Right atrium auricular region (tissue), 2 donors: ENCODE results near the gene CILP2. TPM values are rescaled to one million over a fixed set of nuclear protein-coding genes. Genes with fewer than 3 reads are reported as not detected.

Source experiments
- DNase-seq: peaks from one replicate; pipeline ENCODE4 v3.0.0-alpha.2; 2019; ENCODE audit warnings: low spot score
- H3K27ac ChIP-seq, 2 donors: fragments of 200-600 bp; sonication (generic); 1 replicate in 1 of 2; 2 replicates in 1 of 2; pipeline ENCODE4 v1.5.1; 2016 to 2019
- H3K27me3 ChIP-seq, 2 donors: fragments of 200-600 bp; sonication (generic); one replicate each; pipeline versions ENCODE4 v1.5.1 to v1.6.0; 2017 to 2019
- H3K36me3 ChIP-seq: fragments of 200-600 bp; sonication (generic); one replicate; pipeline ENCODE4 v1.5.1; 2016
- H3K4me1 ChIP-seq, 2 donors: fragments of 200-600 bp; sonication (generic); one replicate each; pipeline versions ENCODE4 v1.5.1 to v1.6.0; 2017 to 2019
- H3K4me3 ChIP-seq, 2 donors: fragments of 200-600 bp; sonication (generic); 1 replicate in 1 of 2; 2 replicates in 1 of 2; pipeline ENCODE4 v1.5.1; 2017 to 2019; ENCODE audit warnings: mild to moderate bottlenecking in 1 of 2, moderate library complexity in 1 of 2
- H3K9me3 ChIP-seq, 2 donors: fragments of 200-600 bp; sonication (generic); one replicate each; pipeline ENCODE4 v1.5.1; 2019
- total RNA-seq, 2 donors: library from RNA; depleted of rRNA; stranded (reverse); fragments of >200 nt; gene quantifications; one replicate each; pipeline ENCODE4 v1.1.0, GENCODE V29; 2016
- TF ChIP-seq, protein P1 (sequence below), 2 donors: fragments of 200-600 bp; sonication (generic); IDR thresholded peaks; one replicate each; pipeline ENCODE4 v1.5.1; 2019; ENCODE audit warnings: antibody characterized with exemption in 2 of 2

Gene CILP2
- total RNA-seq, 2 donors from 2014 or later = 0.19 to 0.24 TPM

GRCh38 chr19:19588546-19588945, 50.5 kb downstream of the CILP2 start:
- Histone ChIP-seq H3K4me1 (no peaks in the 10 kb centered on the region), H3K4me3 (no peak overlapping the region), H3K36me3 (no peaks in the 10 kb centered on the region), H3K27me3 (no peaks in the 10 kb centered on the region), H3K9me3 (no peaks in the 10 kb centered on the region), H3K27ac (no peak overlapping the region)
- TF ChIP-seq, protein P1, sequence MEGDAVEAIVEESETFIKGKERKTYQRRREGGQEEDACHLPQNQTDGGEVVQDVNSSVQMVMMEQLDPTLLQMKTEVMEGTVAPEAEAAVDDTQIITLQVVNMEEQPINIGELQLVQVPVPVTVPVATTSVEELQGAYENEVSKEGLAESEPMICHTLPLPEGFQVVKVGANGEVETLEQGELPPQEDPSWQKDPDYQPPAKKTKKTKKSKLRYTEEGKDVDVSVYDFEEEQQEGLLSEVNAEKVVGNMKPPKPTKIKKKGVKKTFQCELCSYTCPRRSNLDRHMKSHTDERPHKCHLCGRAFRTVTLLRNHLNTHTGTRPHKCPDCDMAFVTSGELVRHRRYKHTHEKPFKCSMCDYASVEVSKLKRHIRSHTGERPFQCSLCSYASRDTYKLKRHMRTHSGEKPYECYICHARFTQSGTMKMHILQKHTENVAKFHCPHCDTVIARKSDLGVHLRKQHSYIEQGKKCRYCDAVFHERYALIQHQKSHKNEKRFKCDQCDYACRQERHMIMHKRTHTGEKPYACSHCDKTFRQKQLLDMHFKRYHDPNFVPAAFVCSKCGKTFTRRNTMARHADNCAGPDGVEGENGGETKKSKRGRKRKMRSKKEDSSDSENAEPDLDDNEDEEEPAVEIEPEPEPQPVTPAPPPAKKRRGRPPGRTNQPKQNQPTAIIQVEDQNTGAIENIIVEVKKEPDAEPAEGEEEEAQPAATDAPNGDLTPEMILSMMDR (IDR thresholded peaks at IDR 0.05) = no peak
- DNase-seq = no peak

DNA sequence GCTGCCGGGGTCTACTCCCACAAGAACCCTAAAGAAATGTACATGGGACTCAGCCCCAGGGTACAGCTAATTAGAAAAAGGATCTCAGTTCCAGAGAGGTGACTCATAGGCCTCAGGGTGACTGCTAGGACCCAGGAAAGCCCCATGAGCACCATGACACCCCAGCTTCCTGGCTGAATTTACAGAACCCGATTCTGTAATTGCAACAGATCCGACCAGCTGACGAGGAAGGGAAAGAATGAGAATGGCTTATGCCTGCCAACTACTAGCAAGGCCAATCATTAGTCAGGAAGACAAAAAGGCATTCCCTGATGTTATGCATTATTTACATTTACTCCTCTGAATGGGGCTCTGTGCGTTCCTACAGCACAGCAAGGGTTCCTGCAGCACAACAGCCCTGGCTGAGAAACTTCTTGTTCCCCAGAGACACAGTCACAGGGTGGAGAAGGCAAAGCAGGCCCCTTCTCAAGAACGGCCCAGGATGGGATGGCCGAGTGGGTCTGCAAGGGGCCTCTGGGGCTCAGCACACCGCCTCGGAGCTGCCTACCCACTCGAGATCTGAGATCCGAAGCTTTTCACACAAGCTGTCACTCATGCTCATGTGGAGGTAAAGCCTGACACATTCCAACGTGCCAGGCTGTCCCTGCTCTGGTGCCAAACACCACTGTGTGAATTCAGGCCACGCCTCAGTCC, 53.2 kb downstream of the CILP2 start:
- H3K4me3 ChIP-seq = no peak overlapping the region
- TF ChIP-seq, protein P1 (IDR thresholded peaks at IDR 0.05) = no peak
- no peaks in the 10 kb centered on the region for H3K36me3 ChIP-seq
- no peak overlapping the region for H3K27ac ChIP-seq
- DNase-seq = peak; percentile 59
- no peaks in the 10 kb centered on the region for H3K27me3 ChIP-seq
- H3K9me3 ChIP-seq = no peaks in the 10 kb centered on the region
- H3K4me1 ChIP-seq = no peaks in the 10 kb centered on the region

GRCh38 chr19:19592690-19593089, 54.6 kb downstream of the CILP2 start:
- TF ChIP-seq, protein P1 (IDR thresholded peaks at IDR 0.05) = no peak
- Histone ChIP-seq H3K36me3 (no peaks in the 10 kb centered on the region), H3K4me3 (no peak overlapping the region), H3K9me3 (no peaks in the 10 kb centered on the region), H3K4me1 (no peaks in the 10 kb centered on the region), H3K27ac (no peak overlapping the region), H3K27me3 (no peaks in the 10 kb centered on the region)
- no peak for DNase-seq

- Histone ChIP-seq H3K9me3 (no peaks in the 10 kb centered on the region), H3K36me3 (no peaks in the 10 kb centered on the region), H3K4me3 (no peak overlapping the region), H3K27me3 (no peaks in the 10 kb centered on the region), H3K4me1 (no peaks in the 10 kb centered on the region), H3K27ac (no peak overlapping the region)
- TF ChIP-seq, protein P1 (IDR thresholded peaks at IDR 0.05) = no peak
- DNase-seq = no peak
These were observed 56.3 kb downstream of the CILP2 start for GRCh38 chr19:19594381-19594780.

DNA sequence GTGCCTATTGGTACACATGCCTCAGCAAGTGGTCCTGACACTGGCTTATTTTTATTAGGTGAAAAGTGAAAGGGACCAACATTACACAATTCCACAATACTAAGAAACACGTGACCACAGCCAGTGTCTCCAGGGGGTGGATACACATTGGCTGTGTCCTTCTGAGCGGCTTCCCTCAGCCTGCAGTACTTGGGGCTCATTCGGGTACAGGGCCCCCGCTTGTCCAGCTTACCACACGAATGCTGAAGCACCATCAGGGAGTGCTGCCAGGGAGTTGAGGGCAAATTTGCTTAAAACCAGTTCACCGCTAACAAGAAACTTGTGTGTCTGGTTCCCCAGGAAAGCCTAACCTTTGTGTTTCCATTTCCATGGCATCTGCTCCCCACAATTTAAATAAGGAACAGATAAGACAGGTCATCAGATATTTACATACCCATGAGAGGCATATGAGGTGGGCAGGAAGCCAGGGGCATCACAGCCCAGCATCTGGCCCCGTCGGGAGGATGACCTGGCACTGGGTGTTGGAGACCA, 57.2 kb downstream of the CILP2 start:
- no peaks in the 10 kb centered on the region for H3K27me3 ChIP-seq
- no peaks in the 10 kb centered on the region for H3K9me3 ChIP-seq
- TF ChIP-seq, protein P1 (IDR thresholded peaks at IDR 0.05) = no peak
- H3K36me3 ChIP-seq = no peaks in the 10 kb centered on the region
- H3K4me3 ChIP-seq = no peak overlapping the region
- no peak for DNase-seq
- no peaks in the 10 kb centered on the region for H3K4me1 ChIP-seq
- H3K27ac ChIP-seq = no peak overlapping the region

Other genes starting within 250 kb of the CILP2 start
- 10 to 100 TPM; 33.7 to 36.6 TPM for gene SUGP1, start 217.8 kb upstream of the CILP2 start, total RNA-seq
- 10 to 100 TPM; 22.1 to 31.3 TPM for gene MAU2, start 217.4 kb upstream of the CILP2 start, total RNA-seq
- gene GATAD2A, start 132.6 kb upstream of the CILP2 start, total RNA-seq = 10 to 100 TPM; 27.7 to 32.9 TPM
- 1 to 10 TPM; 1.2 to 1.3 TPM for gene TSSK6, start 22.7 kb upstream of the CILP2 start, total RNA-seq
- 100 to 1,000 TPM in 1 of 2 donors, 10 to 100 TPM in 1; 59.3 to 198 TPM for gene NDUFA13, start 22.0 kb upstream of the CILP2 start, total RNA-seq
- 1 to 10 TPM in 1 of 2 donors, under 1 TPM in 1; 0.85 to 1.5 TPM for gene YJEFN3, start 9.4 kb upstream of the CILP2 start, total RNA-seq
- not detected for gene PBX4, start 80.4 kb downstream of the CILP2 start, total RNA-seq
- 1 to 10 TPM in 1 of 2 donors, under 1 TPM in 1; 0.89 to 3.1 TPM for gene LPAR2, start 90.0 kb downstream of the CILP2 start, total RNA-seq
- 1 to 10 TPM; 2.3 to 4.9 TPM for gene GMIP, start 105.4 kb downstream of the CILP2 start, total RNA-seq
- gene ATP13A1, start 125.4 kb downstream of the CILP2 start, total RNA-seq = 10 to 100 TPM; 23.6 to 62.1 TPM
- 1 to 10 TPM; 3.0 to 3.4 TPM for gene ZNF101, start 130.6 kb downstream of the CILP2 start, total RNA-seq
- gene ZNF14, start 194.8 kb downstream of the CILP2 start, total RNA-seq = 1 to 10 TPM; 2.8 to 4.6 TPM